WI38 (cell line): Measurements from ENCODE around the gene SPATA31D4.

Experiments used
- H3K4me3 ChIP-seq: 2 replicates; pipeline ENCODE4 v1.5.1; 2011; ENCODE audit warnings: low read depth, mild to moderate bottlenecking, control low read depth, low read length
- TF ChIP-seq, protein P1 (sequence below): IDR thresholded peaks from 2 replicates; pipeline ENCODE4 v1.5.1; 2012; ENCODE audit warnings: low read depth, mild to moderate bottlenecking, control low read depth, low read length

The SPATA31D4 gene

DNA sequence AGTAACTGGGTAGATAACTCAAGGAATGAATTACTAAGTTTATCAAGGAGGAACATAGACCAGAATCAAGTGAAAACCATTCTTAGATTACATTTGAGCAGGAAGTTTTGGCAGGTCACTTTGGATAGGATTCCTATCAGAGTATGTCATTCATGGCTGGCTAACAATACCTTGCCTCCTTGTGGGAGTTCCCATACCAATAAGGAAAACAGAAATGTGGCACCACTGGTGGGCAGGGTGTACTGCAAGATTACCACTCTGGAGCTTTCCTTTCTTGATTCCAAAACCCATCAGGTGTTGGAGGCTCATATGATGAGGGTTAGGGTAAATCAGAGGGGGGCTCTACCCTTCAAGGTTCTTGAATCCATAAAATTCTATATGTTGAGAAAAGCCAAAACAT, 41.7 kb downstream of the SPATA31D4 start:
- no peak overlapping the region for H3K4me3 ChIP-seq
- TF ChIP-seq, protein P1, sequence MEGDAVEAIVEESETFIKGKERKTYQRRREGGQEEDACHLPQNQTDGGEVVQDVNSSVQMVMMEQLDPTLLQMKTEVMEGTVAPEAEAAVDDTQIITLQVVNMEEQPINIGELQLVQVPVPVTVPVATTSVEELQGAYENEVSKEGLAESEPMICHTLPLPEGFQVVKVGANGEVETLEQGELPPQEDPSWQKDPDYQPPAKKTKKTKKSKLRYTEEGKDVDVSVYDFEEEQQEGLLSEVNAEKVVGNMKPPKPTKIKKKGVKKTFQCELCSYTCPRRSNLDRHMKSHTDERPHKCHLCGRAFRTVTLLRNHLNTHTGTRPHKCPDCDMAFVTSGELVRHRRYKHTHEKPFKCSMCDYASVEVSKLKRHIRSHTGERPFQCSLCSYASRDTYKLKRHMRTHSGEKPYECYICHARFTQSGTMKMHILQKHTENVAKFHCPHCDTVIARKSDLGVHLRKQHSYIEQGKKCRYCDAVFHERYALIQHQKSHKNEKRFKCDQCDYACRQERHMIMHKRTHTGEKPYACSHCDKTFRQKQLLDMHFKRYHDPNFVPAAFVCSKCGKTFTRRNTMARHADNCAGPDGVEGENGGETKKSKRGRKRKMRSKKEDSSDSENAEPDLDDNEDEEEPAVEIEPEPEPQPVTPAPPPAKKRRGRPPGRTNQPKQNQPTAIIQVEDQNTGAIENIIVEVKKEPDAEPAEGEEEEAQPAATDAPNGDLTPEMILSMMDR = no peak

DNA sequence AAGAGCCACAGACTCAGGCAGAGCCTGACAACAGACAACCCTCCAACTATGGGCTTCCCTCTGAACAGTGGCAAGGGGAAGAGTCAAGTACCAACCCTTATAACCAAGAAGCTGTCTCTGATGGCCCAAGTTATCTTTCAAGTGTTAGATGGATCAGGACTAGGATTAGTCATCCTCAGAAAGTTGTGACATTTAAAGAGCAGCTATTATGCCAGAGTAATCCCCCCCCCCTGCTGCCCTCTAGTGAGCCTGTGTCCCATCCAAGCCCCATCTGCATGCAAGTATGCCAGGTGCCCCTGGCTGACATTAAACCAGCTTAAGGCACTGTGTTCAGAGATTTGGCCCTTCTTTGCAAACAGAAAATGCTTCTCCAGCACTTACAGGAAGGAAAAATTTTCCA, 43.5 kb downstream of the SPATA31D4 start:
- TF ChIP-seq, protein P1 = no peak

DNA sequence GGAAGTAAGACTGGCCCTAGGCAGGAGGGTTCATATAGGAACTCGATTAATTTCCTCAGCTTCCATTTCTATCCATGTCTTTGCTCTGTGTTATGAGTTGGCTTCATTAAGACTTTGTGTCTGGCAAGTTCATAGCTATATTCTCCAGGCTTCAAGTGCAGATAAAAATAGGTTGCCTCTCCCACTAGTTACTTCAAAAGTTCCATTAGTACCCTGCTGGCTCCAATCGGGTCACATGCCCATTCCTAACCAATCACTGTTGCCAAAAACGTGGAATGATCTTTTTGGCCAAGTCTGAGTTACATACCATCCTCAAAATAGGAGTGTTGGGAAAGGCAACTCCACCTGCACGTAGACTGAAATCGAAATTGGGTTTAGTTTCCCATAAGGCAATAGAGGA, 46.5 kb downstream of the SPATA31D4 start:
- TF ChIP-seq, protein P1 = no peak
- no peak overlapping the region for H3K4me3 ChIP-seq

More for the DNA sequence above, 43.5 kb downstream of the SPATA31D4 start:
- H3K4me3 ChIP-seq = no peak overlapping the region

DNA sequence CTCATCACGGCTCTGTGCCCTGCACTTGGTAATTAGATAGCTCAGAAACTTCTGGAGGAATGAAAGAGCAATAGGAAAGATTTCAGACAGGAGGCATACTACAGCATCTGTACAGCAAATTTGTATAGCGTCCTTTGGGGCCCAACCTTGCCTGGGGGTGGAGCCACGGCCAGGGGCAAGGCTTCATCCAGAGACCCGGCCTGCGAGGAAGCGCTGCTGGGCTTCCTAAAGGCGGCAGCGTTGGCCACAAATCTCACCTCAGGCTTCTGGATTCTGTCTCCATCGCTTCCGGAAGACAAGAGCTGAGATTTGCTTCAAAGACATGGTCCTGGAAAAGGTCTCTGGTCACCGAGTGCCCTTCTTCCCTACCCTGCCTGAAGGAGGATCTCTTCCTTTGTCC, 48.1 kb downstream of the SPATA31D4 start:
- TF ChIP-seq, protein P1 = no peak
- no peak overlapping the region for H3K4me3 ChIP-seq

DNA sequence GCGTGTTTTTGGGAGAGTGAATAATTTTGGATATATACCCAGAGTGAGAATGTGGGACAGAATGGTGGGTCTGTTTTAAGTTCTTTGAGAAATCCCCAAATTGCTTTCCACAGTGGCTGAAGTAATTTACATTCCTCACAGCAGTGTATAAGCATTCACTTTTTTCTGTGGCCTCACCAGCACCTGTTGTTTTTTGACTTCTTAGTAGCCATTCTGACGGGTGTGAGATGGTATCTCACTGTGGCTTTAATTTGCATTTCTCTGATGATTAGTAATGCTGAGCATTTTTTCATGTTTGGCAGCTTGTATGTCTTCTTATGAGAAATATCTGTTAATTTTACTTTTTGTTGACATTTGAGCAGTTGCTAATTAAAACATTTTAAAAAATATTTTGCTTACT, 51.0 kb downstream of the SPATA31D4 start:
- no peak overlapping the region for H3K4me3 ChIP-seq
- TF ChIP-seq, protein P1 = no peak

DNA sequence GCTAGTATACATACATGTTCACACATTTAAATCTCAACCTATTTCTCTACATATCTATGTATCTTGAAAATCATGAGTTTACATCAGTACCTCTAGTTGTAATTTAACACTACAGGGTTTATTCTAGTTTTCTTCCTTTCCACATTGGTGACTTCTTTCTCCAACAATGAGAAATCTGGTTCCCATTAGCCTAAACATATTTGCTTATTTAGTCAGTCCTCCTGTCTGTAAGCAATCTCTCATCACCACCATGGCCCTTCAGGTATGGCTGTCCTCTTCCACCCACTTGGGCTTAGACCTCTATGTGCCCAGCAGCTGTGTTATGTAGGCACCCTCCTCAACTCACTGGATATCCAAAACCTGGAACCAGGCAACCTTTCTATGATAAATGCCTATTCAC, 52.3 kb downstream of the SPATA31D4 start:
- H3K4me3 ChIP-seq = no peak overlapping the region
- TF ChIP-seq, protein P1 = no peak

DNA sequence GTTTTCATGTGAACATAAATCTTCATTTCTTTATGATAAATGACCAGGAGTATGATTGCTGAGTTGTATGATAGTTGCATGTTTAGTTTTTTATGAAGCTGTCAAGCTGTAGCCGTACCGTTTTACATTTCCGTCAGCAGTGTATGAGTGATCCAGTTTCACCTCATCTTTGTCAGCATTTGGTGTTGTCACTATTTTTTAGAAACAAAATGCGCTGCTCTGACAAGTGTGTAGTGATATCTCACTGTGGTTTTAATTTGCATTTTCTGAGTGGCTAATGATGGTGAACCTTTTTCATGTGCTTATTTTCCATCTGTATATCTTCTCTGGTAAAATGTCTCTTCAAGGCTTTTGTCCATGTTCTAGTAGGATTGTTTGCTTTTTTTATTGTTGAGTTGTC, 53.7 kb downstream of the SPATA31D4 start:
- TF ChIP-seq, protein P1 = no peak

More for the DNA sequence above, 53.7 kb downstream of the SPATA31D4 start:
- H3K4me3 ChIP-seq = no peak overlapping the region
